ENCODE measurements around the gene MIEF1.
A peak's percentile ranks its signal among the peaks of the same experiment; 100 is the strongest.

MIEF1 gene

DNA sequence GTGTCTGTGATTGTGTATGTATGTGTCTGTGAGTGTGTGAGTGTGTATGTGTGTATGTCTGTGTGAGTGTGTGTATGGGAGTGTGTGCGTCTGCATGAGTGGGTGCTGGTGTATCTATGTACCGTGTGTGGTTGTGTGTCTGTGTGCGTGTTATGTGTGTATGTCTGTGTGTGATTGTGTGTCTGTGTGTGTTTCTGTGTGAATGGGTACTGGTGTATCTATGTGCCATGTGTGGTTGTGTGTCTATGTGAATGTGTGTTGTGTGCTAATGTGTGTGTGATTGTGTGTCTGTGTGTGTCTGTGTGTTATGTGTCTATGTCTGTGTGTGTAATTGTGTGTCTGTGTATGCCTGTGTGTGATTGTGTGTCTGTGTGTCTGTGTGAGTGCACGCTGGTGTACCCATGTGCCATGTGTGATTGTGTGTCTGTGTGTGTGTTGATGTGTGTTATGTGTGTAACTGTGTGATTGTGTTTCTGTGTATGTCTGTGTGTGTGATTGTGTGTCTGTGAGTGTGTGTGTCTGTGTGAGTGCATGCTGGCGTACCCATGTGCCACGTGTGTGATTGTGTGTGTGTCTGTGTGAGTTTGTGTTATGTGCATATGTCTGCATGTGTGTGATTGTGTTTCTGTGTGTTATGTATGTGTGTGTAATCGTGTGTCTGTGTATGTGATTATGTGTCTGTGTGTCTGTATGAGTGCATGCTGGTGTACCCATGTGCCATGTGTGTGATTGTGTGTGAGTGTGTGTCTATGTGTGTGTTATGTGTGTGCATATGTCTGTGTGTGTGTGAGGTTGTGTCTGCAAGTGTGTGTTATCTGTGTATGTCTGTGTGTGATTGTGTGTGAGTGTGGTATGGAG, 61.7 kb downstream of the MIEF1 start (continued):
- TF ChIP-seq, protein P1, sequence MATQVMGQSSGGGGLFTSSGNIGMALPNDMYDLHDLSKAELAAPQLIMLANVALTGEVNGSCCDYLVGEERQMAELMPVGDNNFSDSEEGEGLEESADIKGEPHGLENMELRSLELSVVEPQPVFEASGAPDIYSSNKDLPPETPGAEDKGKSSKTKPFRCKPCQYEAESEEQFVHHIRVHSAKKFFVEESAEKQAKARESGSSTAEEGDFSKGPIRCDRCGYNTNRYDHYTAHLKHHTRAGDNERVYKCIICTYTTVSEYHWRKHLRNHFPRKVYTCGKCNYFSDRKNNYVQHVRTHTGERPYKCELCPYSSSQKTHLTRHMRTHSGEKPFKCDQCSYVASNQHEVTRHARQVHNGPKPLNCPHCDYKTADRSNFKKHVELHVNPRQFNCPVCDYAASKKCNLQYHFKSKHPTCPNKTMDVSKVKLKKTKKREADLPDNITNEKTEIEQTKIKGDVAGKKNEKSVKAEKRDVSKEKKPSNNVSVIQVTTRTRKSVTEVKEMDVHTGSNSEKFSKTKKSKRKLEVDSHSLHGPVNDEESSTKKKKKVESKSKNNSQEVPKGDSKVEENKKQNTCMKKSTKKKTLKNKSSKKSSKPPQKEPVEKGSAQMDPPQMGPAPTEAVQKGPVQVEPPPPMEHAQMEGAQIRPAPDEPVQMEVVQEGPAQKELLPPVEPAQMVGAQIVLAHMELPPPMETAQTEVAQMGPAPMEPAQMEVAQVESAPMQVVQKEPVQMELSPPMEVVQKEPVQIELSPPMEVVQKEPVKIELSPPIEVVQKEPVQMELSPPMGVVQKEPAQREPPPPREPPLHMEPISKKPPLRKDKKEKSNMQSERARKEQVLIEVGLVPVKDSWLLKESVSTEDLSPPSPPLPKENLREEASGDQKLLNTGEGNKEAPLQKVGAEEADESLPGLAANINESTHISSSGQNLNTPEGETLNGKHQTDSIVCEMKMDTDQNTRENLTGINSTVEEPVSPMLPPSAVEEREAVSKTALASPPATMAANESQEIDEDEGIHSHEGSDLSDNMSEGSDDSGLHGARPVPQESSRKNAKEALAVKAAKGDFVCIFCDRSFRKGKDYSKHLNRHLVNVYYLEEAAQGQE (tag by site-specific recombination; IDR thresholded peaks at IDR 0.05), result no peak
- TF ChIP-seq, protein P2, sequence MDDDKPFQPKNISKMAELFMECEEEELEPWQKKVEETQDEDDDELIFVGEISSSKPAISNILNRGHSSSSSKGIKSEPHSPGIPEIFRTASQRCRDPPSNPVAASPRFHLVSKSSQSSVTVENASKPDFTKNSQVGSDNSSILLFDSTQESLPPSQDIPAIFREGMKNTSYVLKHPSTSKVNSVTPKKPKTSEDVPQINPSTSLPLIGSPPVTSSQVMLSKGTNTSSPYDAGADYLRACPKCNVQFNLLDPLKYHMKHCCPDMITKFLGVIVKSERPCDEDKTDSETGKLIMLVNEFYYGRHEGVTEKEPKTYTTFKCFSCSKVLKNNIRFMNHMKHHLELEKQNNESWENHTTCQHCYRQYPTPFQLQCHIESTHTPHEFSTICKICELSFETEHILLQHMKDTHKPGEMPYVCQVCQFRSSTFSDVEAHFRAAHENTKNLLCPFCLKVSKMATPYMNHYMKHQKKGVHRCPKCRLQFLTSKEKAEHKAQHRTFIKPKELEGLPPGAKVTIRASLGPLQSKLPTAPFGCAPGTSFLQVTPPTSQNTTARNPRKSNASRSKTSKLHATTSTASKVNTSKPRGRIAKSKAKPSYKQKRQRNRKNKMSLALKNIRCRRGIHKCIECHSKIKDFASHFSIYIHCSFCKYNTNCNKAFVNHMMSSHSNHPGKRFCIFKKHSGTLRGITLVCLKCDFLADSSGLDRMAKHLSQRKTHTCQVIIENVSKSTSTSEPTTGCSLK (tag by site-specific recombination; IDR thresholded peaks at IDR 0.05), result 0 out of 2 replicates have a peak, but pooled peaks have one; percentile 14
- TF ChIP-seq, protein P3, sequence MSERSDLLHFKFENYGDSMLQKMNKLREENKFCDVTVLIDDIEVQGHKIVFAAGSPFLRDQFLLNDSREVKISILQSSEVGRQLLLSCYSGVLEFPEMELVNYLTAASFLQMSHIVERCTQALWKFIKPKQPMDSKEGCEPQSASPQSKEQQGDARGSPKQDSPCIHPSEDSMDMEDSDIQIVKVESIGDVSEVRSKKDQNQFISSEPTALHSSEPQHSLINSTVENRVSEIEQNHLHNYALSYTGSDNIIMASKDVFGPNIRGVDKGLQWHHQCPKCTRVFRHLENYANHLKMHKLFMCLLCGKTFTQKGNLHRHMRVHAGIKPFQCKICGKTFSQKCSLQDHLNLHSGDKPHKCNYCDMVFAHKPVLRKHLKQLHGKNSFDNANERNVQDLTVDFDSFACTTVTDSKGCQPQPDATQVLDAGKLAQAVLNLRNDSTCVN (tag by site-specific recombination; optimal IDR thresholded peaks at IDR 0.05), result no peak
- TF ChIP-seq ZNF658 (tag by site-specific recombination; IDR thresholded peaks at IDR 0.05), result no peak
- no peak for TF ChIP-seq ZNF530 (tag by site-specific recombination; IDR thresholded peaks at IDR 0.05; ENCODE audit: low read depth)
- TF ChIP-seq ZNF391 (tag by site-specific recombination; IDR thresholded peaks at IDR 0.05; ENCODE audit: borderline replicate concordance, low read depth), result no peak
- TF ChIP-seq HOXA7 (CRISPR knock-in tag; IDR thresholded peaks at IDR 0.05; ENCODE audit: borderline replicate concordance), result no peak
- TF ChIP-seq ZNF221 (tag by site-specific recombination; IDR thresholded peaks at IDR 0.05; ENCODE audit: borderline replicate concordance), result no peak
- no peak for TF ChIP-seq ZNF623 (tag by site-specific recombination; IDR thresholded peaks at IDR 0.05)
- TF ChIP-seq ZNF792 (tag by site-specific recombination; IDR thresholded peaks at IDR 0.05), result no peak
- no peak for TF ChIP-seq ZNF302 (tag by site-specific recombination; IDR thresholded peaks at IDR 0.05; ENCODE audit: low read depth)
- TF ChIP-seq ZNF510 (tag by site-specific recombination; IDR thresholded peaks at IDR 0.05; ENCODE audit: insufficient replicate concordance), result no peak
- TF ChIP-seq, protein P4, sequence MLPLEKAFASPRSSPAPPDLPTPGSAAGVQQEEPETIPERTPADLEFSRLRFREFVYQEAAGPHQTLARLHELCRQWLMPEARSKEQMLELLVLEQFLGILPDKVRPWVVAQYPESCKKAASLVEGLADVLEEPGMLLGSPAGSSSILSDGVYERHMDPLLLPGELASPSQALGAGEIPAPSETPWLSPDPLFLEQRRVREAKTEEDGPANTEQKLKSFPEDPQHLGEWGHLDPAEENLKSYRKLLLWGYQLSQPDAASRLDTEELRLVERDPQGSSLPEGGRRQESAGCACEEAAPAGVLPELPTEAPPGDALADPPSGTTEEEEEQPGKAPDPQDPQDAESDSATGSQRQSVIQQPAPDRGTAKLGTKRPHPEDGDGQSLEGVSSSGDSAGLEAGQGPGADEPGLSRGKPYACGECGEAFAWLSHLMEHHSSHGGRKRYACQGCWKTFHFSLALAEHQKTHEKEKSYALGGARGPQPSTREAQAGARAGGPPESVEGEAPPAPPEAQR (tag by site-specific recombination; IDR thresholded peaks at IDR 0.05), result peak; percentile 33; the same call in 1 of the 2 replicates
- TF ChIP-seq ZNF350 (tag by site-specific recombination; IDR thresholded peaks at IDR 0.05), result no peak
- TF ChIP-seq, protein P5, sequence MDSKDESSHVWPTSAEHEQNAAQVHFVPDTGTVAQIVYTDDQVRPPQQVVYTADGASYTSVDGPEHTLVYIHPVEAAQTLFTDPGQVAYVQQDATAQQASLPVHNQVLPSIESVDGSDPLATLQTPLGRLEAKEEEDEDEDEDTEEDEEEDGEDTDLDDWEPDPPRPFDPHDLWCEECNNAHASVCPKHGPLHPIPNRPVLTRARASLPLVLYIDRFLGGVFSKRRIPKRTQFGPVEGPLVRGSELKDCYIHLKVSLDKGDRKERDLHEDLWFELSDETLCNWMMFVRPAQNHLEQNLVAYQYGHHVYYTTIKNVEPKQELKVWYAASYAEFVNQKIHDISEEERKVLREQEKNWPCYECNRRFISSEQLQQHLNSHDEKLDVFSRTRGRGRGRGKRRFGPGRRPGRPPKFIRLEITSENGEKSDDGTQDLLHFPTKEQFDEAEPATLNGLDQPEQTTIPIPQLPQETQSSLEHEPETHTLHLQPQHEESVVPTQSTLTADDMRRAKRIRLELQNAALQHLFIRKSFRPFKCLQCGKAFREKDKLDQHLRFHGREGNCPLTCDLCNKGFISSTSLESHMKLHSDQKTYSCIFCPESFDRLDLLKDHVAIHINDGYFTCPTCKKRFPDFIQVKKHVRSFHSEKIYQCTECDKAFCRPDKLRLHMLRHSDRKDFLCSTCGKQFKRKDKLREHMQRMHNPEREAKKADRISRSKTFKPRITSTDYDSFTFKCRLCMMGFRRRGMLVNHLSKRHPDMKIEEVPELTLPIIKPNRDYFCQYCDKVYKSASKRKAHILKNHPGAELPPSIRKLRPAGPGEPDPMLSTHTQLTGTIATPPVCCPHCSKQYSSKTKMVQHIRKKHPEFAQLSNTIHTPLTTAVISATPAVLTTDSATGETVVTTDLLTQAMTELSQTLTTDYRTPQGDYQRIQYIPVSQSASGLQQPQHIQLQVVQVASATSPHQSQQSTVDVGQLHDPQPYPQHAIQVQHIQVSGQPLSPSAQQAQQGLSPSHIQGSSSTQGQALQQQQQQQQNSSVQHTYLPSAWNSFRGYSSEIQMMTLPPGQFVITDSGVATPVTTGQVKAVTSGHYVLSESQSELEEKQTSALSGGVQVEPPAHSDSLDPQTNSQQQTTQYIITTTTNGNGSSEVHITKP (tag by site-specific recombination; IDR thresholded peaks at IDR 0.05), result no peak

Measured in HEK293 (cell line).